ENCODE data around the gene ANKRD12. TPM values are rescaled to one million over a fixed set of nuclear protein-coding genes. Genes with fewer than 3 reads are reported as not detected.
"Not testable (repeated sequence)": the region's sequence is repeated elsewhere in the genome, so short reads cannot be mapped to it uniquely, and the experiment has no call there.

The ANKRD12 gene
- total RNA-seq, 1 experiment from 2014 or later = 43.4 TPM

- TF ChIP-seq AR (CRISPR knock-in tag; IDR thresholded peaks at IDR 0.05) = no peak
These were observed 45.5 kb upstream of the ANKRD12 start (continued) for GRCh38 chr18:9091066-9091476.

GRCh38 chr18:9092665-9093064 is 43.9 kb upstream of the ANKRD12 start:
- H3K27ac Mint-ChIP-seq = no peak overlapping the region
- DNase-seq (ENCODE audit: low spot score) = no peak
- ChIA-PET POLR2A (no interaction called here), CTCF (no interaction called here)
- TF ChIP-seq IRF1 (CRISPR knock-in tag; IDR thresholded peaks at IDR 0.05) (no peak), AFF4 (CRISPR knock-in tag; IDR thresholded peaks at IDR 0.05; ENCODE audit: borderline replicate concordance) (no peak), ZNF232 (CRISPR knock-in tag; IDR thresholded peaks at IDR 0.05) (no peak), ZNF423 (CRISPR knock-in tag; IDR thresholded peaks at IDR 0.05) (no peak), ZNF121 (CRISPR knock-in tag; IDR thresholded peaks at IDR 0.05) (no peak)
- ATAC-seq = no peak
- no peak overlapping the region for H3K4me3 Mint-ChIP-seq
- peaks cover 21% of the 10 kb centered on the region for H3K4me1 Mint-ChIP-seq
- H3K36me3 Mint-ChIP-seq = no peaks in the 10 kb centered on the region
- no peaks in the 10 kb centered on the region for H3K9me3 Mint-ChIP-seq
- H3K27me3 Mint-ChIP-seq (ENCODE audit: low read depth) = no peaks in the 10 kb centered on the region

- H3K27me3 Mint-ChIP-seq (ENCODE audit: low read depth); CTCF ChIA-PET; H3K4me3 Mint-ChIP-seq; ATAC-seq; POLR2A ChIA-PET; H3K9me3 Mint-ChIP-seq; DNase-seq (ENCODE audit: low spot score); H3K27ac Mint-ChIP-seq; H3K36me3 Mint-ChIP-seq: not testable (repeated sequence)
- H3K4me1 Mint-ChIP-seq = peaks cover 23% of the 10 kb centered on the region
These were observed 43.5 kb upstream of the ANKRD12 start for GRCh38 chr18:9093109-9093508.

- H3K4me1 Mint-ChIP-seq = peaks cover 23% of the 10 kb centered on the region
- no peak for TF ChIP-seq NFE2L1 (CRISPR knock-in tag; IDR thresholded peaks at IDR 0.05)
- no peak for TF ChIP-seq ATF2 (CRISPR knock-in tag; IDR thresholded peaks at IDR 0.05; ENCODE audit: borderline replicate concordance, low read depth)
- peak; percentile 57 for TF ChIP-seq GABPB1 (CRISPR knock-in tag; IDR thresholded peaks at IDR 0.05)
- no peak for TF ChIP-seq AFF4 (CRISPR knock-in tag; IDR thresholded peaks at IDR 0.05; ENCODE audit: borderline replicate concordance)
- POLR2A ChIA-PET = no interaction called here
- H3K27me3 Mint-ChIP-seq (ENCODE audit: low read depth) = no peaks in the 10 kb centered on the region; the same call in 1 of the 2 replicates
- CTCF ChIA-PET = no interaction called here
- ATAC-seq (no peak), DNase-seq (ENCODE audit: low spot score) (no peak)
- no peak overlapping the region for H3K4me3 Mint-ChIP-seq
- H3K27ac Mint-ChIP-seq = no peak overlapping the region
- H3K36me3 Mint-ChIP-seq = no peaks in the 10 kb centered on the region
- H3K9me3 Mint-ChIP-seq = no peaks in the 10 kb centered on the region
These were observed 42.0 kb upstream of the ANKRD12 start for GRCh38 chr18:9094307-9095226.
